OCI-LY1 (cell line): Measurements from ENCODE around the gene DLK1.

Experiments used
- H2AFZ ChIP-seq: fragments of 200-600 bp; sonication (generic), shearing (Covaris generic); 2 replicates; pipeline ENCODE4 v1.6.0; 2014; ENCODE audit warnings: antibody characterized with exemption, mild to moderate bottlenecking, low read length
- H3F3A ChIP-seq: fragments of 200-600 bp; sonication (generic), shearing (Covaris generic); 2 replicates; pipeline ENCODE4 v1.6.0; 2014; ENCODE audit warnings: mild to moderate bottlenecking, antibody characterized with exemption, low read length, moderate library complexity; ENCODE audit not compliant: insufficient read depth
- H3K27ac ChIP-seq: fragments of 200-600 bp; sonication (generic); 2 replicates; pipeline ENCODE4 v1.5.1; 2014; ENCODE audit warnings: low read length, mixed run types, mild to moderate bottlenecking, low read depth; ENCODE audit not compliant: poor library complexity, severe bottlenecking
- H3K27me3 ChIP-seq: fragments of 200-600 bp; sonication (generic); 2 replicates; pipeline ENCODE4 v1.6.0; 2014; ENCODE audit warnings: antibody characterized with exemption, mild to moderate bottlenecking, low read length, moderate library complexity; ENCODE audit not compliant: insufficient read depth
- H3K36me3 ChIP-seq: fragments of 200-600 bp; sonication (generic); 2 replicates; pipeline ENCODE4 v1.6.1; 2014; ENCODE audit warnings: mild to moderate bottlenecking, antibody characterized with exemption, low read length, moderate library complexity, mixed read lengths; ENCODE audit not compliant: insufficient read depth
- H3K4me1 ChIP-seq: fragments of 200-600 bp; sonication (generic); 2 replicates; pipeline ENCODE4 v1.5.1; 2014; ENCODE audit warnings: mild to moderate bottlenecking, low read length, moderate library complexity; ENCODE audit not compliant: insufficient read depth, severe bottlenecking
- H3K4me2 ChIP-seq: fragments of 200-600 bp; sonication (generic), shearing (Covaris generic); 2 replicates; pipeline ENCODE4 v1.6.1; 2014; ENCODE audit warnings: low read length
- H3K4me3 ChIP-seq: fragments of 200-600 bp; sonication (generic); 2 replicates; pipeline ENCODE4 v1.5.1; 2014; ENCODE audit warnings: low read length, low read depth, mild to moderate bottlenecking, mixed read lengths; ENCODE audit not compliant: poor library complexity, severe bottlenecking
- H3K79me2 ChIP-seq: fragments of 200-600 bp; shearing (Covaris generic); 2 replicates; pipeline ENCODE4 v1.6.1; 2016; ENCODE audit warnings: mixed run types, low read length, mixed read lengths; ENCODE audit not compliant: insufficient read depth
- H3K9ac ChIP-seq: fragments of 200-600 bp; sonication (generic), shearing (Covaris generic); 2 replicates; pipeline ENCODE4 v1.6.1; 2014; ENCODE audit warnings: mild to moderate bottlenecking, low read length, mixed read lengths
- H3K9me2 ChIP-seq: fragments of 200-600 bp; sonication (generic), shearing (Covaris generic); 2 replicates; pipeline ENCODE4 v1.6.1; 2014; ENCODE audit warnings: low read depth, mild to moderate bottlenecking, low read length, mixed read lengths
- H3K9me3 ChIP-seq: fragments of 200-600 bp; shearing (Covaris generic); 2 replicates; pipeline ENCODE4 v1.6.1; 2014; ENCODE audit warnings: low read length, mixed read lengths
- H4K20me1 ChIP-seq: fragments of 200-600 bp; sonication (generic), shearing (Covaris generic); 2 replicates; pipeline ENCODE4 v1.6.0; 2016; ENCODE audit warnings: mild to moderate bottlenecking, low read length; ENCODE audit not compliant: insufficient read depth
- CTCF ChIP-seq: fragments of 200-600 bp; sonication (generic), shearing (Covaris generic); IDR thresholded peaks from 2 replicates; pipeline ENCODE4 v1.5.1; 2017; ENCODE audit warnings: mild to moderate bottlenecking, antibody characterized with exemption, low read length, moderate library complexity, mixed read lengths
- EZH2 ChIP-seq: fragments of 200-600 bp; sonication (generic), shearing (Covaris generic); IDR thresholded peaks from 2 replicates; pipeline ENCODE4 v1.8.0; 2017; ENCODE audit warnings: borderline replicate concordance, mixed run types, mild to moderate bottlenecking, antibody characterized with exemption, low read length, moderate library complexity, mixed read lengths

Gene DLK1

GRCh38 chr14:100711493-100711892, 15.2 kb upstream of the DLK1 start:
- Histone ChIP-seq H3K9me2 (no peaks in the 10 kb centered on the region), H4K20me1 (no peaks in the 10 kb centered on the region), H3K4me2 (no peak overlapping the region), H3K4me1 (no peaks in the 10 kb centered on the region), H3K4me3 (no peak overlapping the region), H3K27ac (no peak overlapping the region), H3K27me3 (peaks cover 6% of the 10 kb centered on the region; the same call in 1 of the 2 replicates), H3K36me3 (no peaks in the 10 kb centered on the region), H3K9me3 (no peaks in the 10 kb centered on the region), H2AFZ (no peak overlapping the region), H3K9ac (no peak overlapping the region), H3K79me2 (no peaks in the 10 kb centered on the region), H3F3A (no peaks in the 10 kb centered on the region)
- TF ChIP-seq CTCF (no peak), EZH2 (no peak)

GRCh38 chr14:100712490-100712889, 14.2 kb upstream of the DLK1 start:
- H3K27me3 ChIP-seq, result peaks cover 6% of the 10 kb centered on the region; the same call in 1 of the 2 replicates
- no peak overlapping the region for H3K4me3 ChIP-seq
- no peaks in the 10 kb centered on the region for H3F3A ChIP-seq
- H3K36me3 ChIP-seq, result no peaks in the 10 kb centered on the region
- no peaks in the 10 kb centered on the region for H3K9me3 ChIP-seq
- H3K79me2 ChIP-seq, result no peaks in the 10 kb centered on the region
- H3K9ac ChIP-seq, result no peak overlapping the region
- H2AFZ ChIP-seq, result no peak overlapping the region
- TF ChIP-seq CTCF (no peak), EZH2 (no peak)
- H3K9me2 ChIP-seq, result no peaks in the 10 kb centered on the region
- H3K4me2 ChIP-seq, result no peak overlapping the region
- H3K27ac ChIP-seq, result no peak overlapping the region
- no peaks in the 10 kb centered on the region for H4K20me1 ChIP-seq
- no peaks in the 10 kb centered on the region for H3K4me1 ChIP-seq

DNA sequence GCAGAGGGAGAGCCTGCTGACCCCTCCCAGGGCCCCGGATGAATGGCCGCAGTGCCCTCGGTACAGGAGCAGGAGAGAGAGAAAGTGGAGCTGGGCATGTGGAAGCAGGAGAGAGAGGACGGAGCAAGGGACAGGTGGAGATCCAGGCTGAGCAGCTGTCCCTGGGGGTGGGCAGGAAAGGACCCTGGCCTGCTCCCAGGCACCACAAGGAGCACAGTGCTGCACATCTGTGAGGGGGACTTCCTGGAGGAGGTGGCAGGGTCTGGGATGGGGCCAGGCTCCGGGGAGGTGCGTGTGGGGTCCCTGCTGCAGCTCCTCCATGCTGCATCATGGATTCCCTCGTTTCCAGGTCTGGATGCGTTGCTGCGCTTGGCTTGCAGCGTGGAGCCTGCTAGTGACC, 13.0 kb upstream of the DLK1 start:
- peaks cover 6% of the 10 kb centered on the region; the same call in 1 of the 2 replicates for H3K27me3 ChIP-seq
- H3K9me2 ChIP-seq, result no peaks in the 10 kb centered on the region
- no peaks in the 10 kb centered on the region for H3K9me3 ChIP-seq
- H3K4me3 ChIP-seq, result no peak overlapping the region
- H3K27ac ChIP-seq, result no peak overlapping the region
- H3K4me2 ChIP-seq, result no peak overlapping the region
- no peaks in the 10 kb centered on the region for H3F3A ChIP-seq
- no peak overlapping the region for H3K9ac ChIP-seq
- H3K36me3 ChIP-seq, result no peaks in the 10 kb centered on the region
- no peak overlapping the region for H2AFZ ChIP-seq
- H4K20me1 ChIP-seq, result no peaks in the 10 kb centered on the region
- no peaks in the 10 kb centered on the region for H3K4me1 ChIP-seq
- TF ChIP-seq EZH2 (no peak), CTCF (no peak)
- H3K79me2 ChIP-seq, result no peaks in the 10 kb centered on the region
